Left lung (tissue), 10 donors: Measurements from ENCODE around the gene YWHAQ. TPM values are rescaled to one million over a fixed set of nuclear protein-coding genes. Genes with fewer than 3 reads are reported as not detected.

Source experiments
- ATAC-seq: fragments of 200-7000 bp; cut with Tn5 transposase; one replicate; pipeline ENCODE4 v1.9.1; 2020; ENCODE audit warnings: moderate library complexity
- DNase-seq, 4 donors: peaks; one replicate each; pipeline ENCODE4 v3.0.0-alpha.2; 2013 to 2020
- H3K27ac ChIP-seq, 2 donors: fragments of 200-600 bp; sonication (generic) in 1 of 2; one replicate each; pipeline versions ENCODE4 v1.5.0 to v1.8.0; 2020 to 2021
- H3K27me3 ChIP-seq, 2 donors: fragments of 200-600 bp; sonication (generic) in 1 of 2; one replicate each; pipeline versions ENCODE4 v1.5.0 to v1.8.0; 2020 to 2021
- H3K36me3 ChIP-seq, 2 donors: fragments of 200-600 bp; sonication (generic) in 1 of 2; one replicate each; pipeline versions ENCODE4 v1.5.0 to v1.8.0; 2020 to 2021
- H3K4me1 ChIP-seq, 2 donors: fragments of 200-600 bp; one replicate each; pipeline ENCODE4 v1.8.0; 2021
- H3K4me3 ChIP-seq, 2 donors: fragments of 200-600 bp; sonication (generic) in 1 of 2; one replicate each; pipeline versions ENCODE4 v1.5.0 to v1.8.0; 2020 to 2021; ENCODE audit warnings: mild to moderate bottlenecking in 1 of 2
- H3K9me3 ChIP-seq, 2 donors: fragments of 200-600 bp; sonication (generic) in 1 of 2; one replicate each; pipeline versions ENCODE4 v1.5.0 to v1.8.0; 2020 to 2021
- CTCF ChIP-seq, 2 donors: fragments of 200-600 bp; sonication (generic) in 1 of 2; IDR thresholded peaks; one replicate each; pipeline versions ENCODE4 v1.5.0 to v1.8.0; 2021; ENCODE audit warnings: antibody characterized with exemption in 2 of 2
- intact Hi-C, 2 donors: fragments of 100-400 bp; cut with DNase I; formaldehyde crosslinking; loops; one replicate each; pipeline versions ENCODE4 v1.11.2 to v1.14.2; 2022
- polyA plus RNA-seq, 6 donors: library from polyadenylated mRNA; unstranded; fragments of 120-200 nt; gene quantifications; one replicate each; pipeline ENCODE4 v1.2.1, GENCODE V29; 2013; ENCODE audit not compliant: insufficient read length in 6 of 6
- total RNA-seq, 2 donors: library from RNA; stranded (reverse); fragmentation: NEBNext Ultra II Directional; extraction: Animal tissue kit (Norgen Biotek cat#: 25700); gene quantifications; one replicate each; pipeline ENCODE4 v1.2.1, GENCODE V29; 2021
- donor health status: DM: no; HTN: yes; CAD: no.
- donor health status: DM: no; HTN: no; CAD: no.

The YWHAQ gene
- total and polyA plus RNA-seq, 8 donors: 229 to 443 (median 384) TPM

DNA sequence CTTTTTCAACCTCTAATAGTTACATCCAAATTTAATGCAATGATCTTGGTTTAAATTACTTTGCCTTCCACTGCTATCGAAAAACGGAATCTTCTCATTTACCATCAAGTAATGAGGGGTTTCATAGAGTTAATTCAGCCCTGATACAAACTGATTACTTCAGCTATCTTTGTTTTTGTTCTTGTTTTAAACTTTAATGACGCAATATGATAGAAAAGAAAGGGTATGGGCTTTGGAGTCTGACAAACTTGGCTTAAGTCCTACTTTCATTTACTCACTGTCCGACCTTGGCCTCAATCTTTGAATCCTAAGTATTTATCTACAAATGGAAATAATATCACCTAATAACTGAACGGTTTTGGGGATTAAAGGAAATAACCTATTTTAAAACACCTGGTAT, 91.3 kb downstream of the YWHAQ start:
- Histone ChIP-seq H3K27ac (peak overlapping the region; percentile 69 to 88), H3K27me3 (no peaks in the 10 kb centered on the region), H3K4me1 (peaks cover 0 to 64% of the 10 kb centered on the region in 2 donors), H3K4me3 (no peak overlapping the region), H3K9me3 (no peaks in the 10 kb centered on the region), H3K36me3 (peaks cover 0 to 30% of the 10 kb centered on the region in 2 donors)
- no peak for ATAC-seq
- peak in 1 of 4 donors; percentile 69 for DNase-seq
- no peak for TF ChIP-seq CTCF (IDR thresholded peaks at IDR 0.05)
- intact Hi-C loops: no loop called here

DNA sequence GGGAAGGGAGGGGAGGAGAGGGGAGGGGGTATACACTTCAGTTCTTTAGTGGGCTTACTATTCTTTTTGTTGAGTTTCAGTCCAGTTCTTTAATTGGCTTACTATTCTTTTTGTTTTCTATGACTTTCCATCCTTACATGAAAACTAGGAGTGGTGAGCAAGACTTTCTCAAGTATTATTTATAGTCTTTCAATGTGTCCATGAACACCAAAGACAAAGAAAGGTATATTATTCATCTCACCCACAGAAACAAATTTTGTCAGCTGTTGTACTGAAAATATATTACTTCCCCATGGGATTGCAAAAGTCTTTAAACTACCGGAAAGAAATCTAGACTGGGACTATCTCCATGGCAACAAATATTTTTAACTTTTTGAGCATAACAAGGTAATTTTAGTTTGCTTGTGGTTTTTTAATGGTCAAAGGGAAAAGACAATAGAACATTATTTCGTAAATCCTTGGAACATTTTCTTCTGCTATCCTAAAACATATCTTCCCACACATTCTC, 92.7 kb downstream of the YWHAQ start:
- peak overlapping the region; percentile 69 to 88 for H3K27ac ChIP-seq
- H3K27me3 ChIP-seq: no peaks in the 10 kb centered on the region
- H3K4me1 ChIP-seq: peaks cover 0 to 50% of the 10 kb centered on the region in 2 donors
- peaks cover 0 to 45% of the 10 kb centered on the region in 2 donors for H3K36me3 ChIP-seq
- intact Hi-C loops: no loop called here
- ATAC-seq (peak; percentile 76), DNase-seq (peak in 2 of 4 donors; percentile 65 to 71)
- H3K4me3 ChIP-seq: no peak overlapping the region
- no peaks in the 10 kb centered on the region for H3K9me3 ChIP-seq
- TF ChIP-seq CTCF (IDR thresholded peaks at IDR 0.05): no peak

- TF ChIP-seq CTCF (IDR thresholded peaks at IDR 0.05): no peak
- Histone ChIP-seq H3K4me1 (peaks cover 0 to 50% of the 10 kb centered on the region in 2 donors), H3K9me3 (no peaks in the 10 kb centered on the region), H3K27ac (peak overlapping the region in 1 of 2 donors; percentile 2), H3K4me3 (no peak overlapping the region), H3K27me3 (no peaks in the 10 kb centered on the region), H3K36me3 (peaks cover 0 to 49% of the 10 kb centered on the region in 2 donors)
- ATAC-seq (no peak), DNase-seq (no peak)
- intact Hi-C loops: no loop called here
These were observed 94.3 kb downstream of the YWHAQ start for GRCh38 chr2:9536504-9536903.

DNA sequence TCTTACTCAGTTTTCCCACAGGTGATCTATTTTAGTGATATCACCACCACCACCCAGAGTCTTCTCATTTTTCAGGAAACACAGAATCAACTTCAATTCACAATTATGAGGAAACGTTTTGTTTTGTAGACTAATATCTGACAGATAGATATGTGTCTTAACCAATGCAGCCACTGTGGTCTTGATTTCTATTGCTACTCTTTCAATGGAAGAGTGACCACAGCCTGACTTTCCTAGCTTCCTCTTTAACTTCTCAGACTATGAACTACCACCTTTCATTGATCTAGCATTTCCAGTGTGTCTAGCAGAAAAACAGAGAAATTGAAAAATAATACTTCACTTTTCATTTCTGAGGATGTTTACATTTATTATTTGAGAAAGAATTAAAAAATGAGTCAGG, 95.6 kb downstream of the YWHAQ start:
- intact Hi-C loops: no loop called here
- ATAC-seq: no peak
- Histone ChIP-seq H3K9me3 (no peaks in the 10 kb centered on the region), H3K4me3 (no peak overlapping the region), H3K27me3 (no peaks in the 10 kb centered on the region), H3K36me3 (peaks cover 0 to 55% of the 10 kb centered on the region in 2 donors), H3K4me1 (peaks cover 0 to 38% of the 10 kb centered on the region in 2 donors), H3K27ac (no peak overlapping the region)
- TF ChIP-seq CTCF (IDR thresholded peaks at IDR 0.05): no peak
- DNase-seq: no peak

Other genes with a start within 250 kb of the YWHAQ start
- 10 to 100 TPM; 74.0 to 82.4 TPM for gene ITGB1BP1, start 207.5 kb downstream of the YWHAQ start, total RNA-seq
- 10 to 100 TPM; 71.5 to 89.2 (median 79.2) TPM for gene ITGB1BP1, start 207.5 kb downstream of the YWHAQ start, polyA plus RNA-seq
- gene CPSF3, start 207.3 kb downstream of the YWHAQ start, total RNA-seq: 10 to 100 TPM; 25.9 to 30.3 TPM
- gene CPSF3, start 207.3 kb downstream of the YWHAQ start, polyA plus RNA-seq: 10 to 100 TPM; 43.5 to 58.7 (median 48.1) TPM
- 10 to 100 TPM; 46.3 to 56.0 TPM for gene IAH1, start 156.4 kb downstream of the YWHAQ start, total RNA-seq
- gene IAH1, start 156.4 kb downstream of the YWHAQ start, polyA plus RNA-seq: 10 to 100 TPM; 41.9 to 57.1 (median 50.3) TPM
- 10 to 100 TPM; 40.9 to 55.8 TPM for gene ADAM17, start 75.2 kb downstream of the YWHAQ start, total RNA-seq
- 10 to 100 TPM; 40.7 to 51.5 (median 43.9) TPM for gene ADAM17, start 75.2 kb downstream of the YWHAQ start, polyA plus RNA-seq
- 10 to 100 TPM; 22.0 to 22.1 TPM for gene TAF1B, start 212.5 kb upstream of the YWHAQ start, total RNA-seq
- gene TAF1B, start 212.5 kb upstream of the YWHAQ start, polyA plus RNA-seq: 10 to 100 TPM; 26.3 to 33.9 (median 30.4) TPM